H1 (cell line): Measurements from ENCODE around the gene PCDH9.

ENCODE experiments used
- EP300 ChIP-seq, 2 experiments: IDR thresholded peaks; 1 replicate in 1 of 2; 2 replicates in 1 of 2; pipeline ENCODE4 v1.6.1; 2011 to 2012; ENCODE audit warnings: low read depth in 2 of 2, low read length in 2 of 2, mild to moderate bottlenecking in 2 of 2, borderline replicate concordance in 1 of 2, inconsistent platforms in 1 of 2, moderate library complexity in 1 of 2
- EZH2 ChIP-seq: fragments of 200-600 bp; sonication (generic); IDR thresholded peaks from 2 replicates; pipeline ENCODE4 v1.7.1; 2012; ENCODE audit warnings: low read depth, mild to moderate bottlenecking, moderate library complexity, low read length, inconsistent platforms; ENCODE audit not compliant: severe bottlenecking
- FOSL1 ChIP-seq: IDR thresholded peaks from 2 replicates; pipeline ENCODE4 v1.6.1; 2011; ENCODE audit warnings: mild to moderate bottlenecking, low read depth, low read length, moderate library complexity; ENCODE audit not compliant: insufficient read depth
- KDM1A ChIP-seq: fragments of 200-600, 300-600 bp; sonication (generic); IDR thresholded peaks from 2 replicates; pipeline ENCODE4 v1.7.1; 2016; ENCODE audit warnings: mild to moderate bottlenecking, low read length, borderline replicate concordance
- POLR2A ChIP-seq, 2 experiments: IDR thresholded peaks; 1 replicate in 1 of 2; 2 replicates in 1 of 2; pipeline ENCODE4 v1.6.1; 2011; ENCODE audit warnings: low read depth in 2 of 2, low read length in 2 of 2, mild to moderate bottlenecking in 2 of 2; ENCODE audit errors: control extremely low read depth in 1 of 2
- RAD21 ChIP-seq, 2 experiments: IDR thresholded peaks in 1 of 2; conservative IDR thresholded peaks in 1 of 2; 2 replicates each; pipeline ENCODE4 v1.6.1; 2011; ENCODE audit warnings: low read depth in 2 of 2, low read length in 2 of 2, improper control_type of control experiment in 1 of 2, inconsistent platforms in 1 of 2, mild to moderate bottlenecking in 1 of 2, moderate library complexity in 1 of 2

DNA sequence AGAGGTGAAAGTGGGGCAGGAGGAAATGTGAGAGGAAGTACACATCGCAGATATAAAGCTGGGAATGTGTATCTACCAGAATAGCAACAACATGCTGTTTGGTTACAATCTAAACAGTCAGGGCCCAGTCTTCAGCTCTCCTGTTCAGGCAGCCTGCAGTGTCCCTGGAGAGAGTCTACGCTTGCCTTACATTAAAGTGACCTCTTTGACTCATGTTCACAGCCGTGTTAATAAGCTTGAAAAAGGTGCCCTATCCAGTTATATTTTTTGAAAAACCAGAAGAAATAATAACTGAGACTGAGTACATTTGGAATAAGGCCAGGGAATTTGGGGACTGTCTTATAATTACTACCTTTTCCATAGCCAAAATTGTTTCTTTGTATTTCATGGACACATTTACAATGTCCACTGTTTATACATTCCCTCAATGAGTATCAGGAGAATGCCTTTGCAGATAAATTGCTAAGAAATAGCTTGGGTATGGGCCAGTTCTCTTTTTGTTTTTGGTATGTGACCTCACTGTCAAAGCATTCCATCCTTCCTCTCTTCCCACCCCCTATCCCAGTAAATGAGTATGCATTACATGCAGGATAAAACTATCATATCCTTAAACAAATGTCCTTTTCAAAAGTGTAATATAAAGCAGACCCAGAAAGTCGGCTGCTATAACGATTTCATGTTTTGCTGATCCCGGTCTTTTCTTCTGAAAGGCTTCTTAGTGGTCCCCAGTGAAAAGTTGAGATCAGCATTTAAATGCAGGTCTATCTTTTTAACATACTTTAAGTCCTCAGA lies 82.6 kb downstream of the PCDH9 start:
- TF ChIP-seq FOSL1 (no peak), EZH2 (no peak), RAD21 (IDR thresholded peaks at IDR 0.05 in 1 of 2, conservative IDR thresholded peaks at IDR 0.05 in 1 of 2; ENCODE audit: low read depth in 2 of 2, low read length in 2 of 2) (no peak), POLR2A (IDR thresholded peaks at IDR 0.05; ENCODE audit: control extremely low read depth in 1 of 2, low read depth in 2 of 2, low read length in 2 of 2) (no peak), EP300 (IDR thresholded peaks at IDR 0.05; ENCODE audit: borderline replicate concordance in 1 of 2, low read depth in 2 of 2, low read length in 2 of 2) (no peak), KDM1A (no peak)
